ENCODE data around the gene KPNB1. TPM values are rescaled to one million over a fixed set of nuclear protein-coding genes. Genes with fewer than 3 reads are reported as not detected.

Gene KPNB1
- polyA plus RNA-seq, 1 donor from 2014 or later: 117 TPM

DNA sequence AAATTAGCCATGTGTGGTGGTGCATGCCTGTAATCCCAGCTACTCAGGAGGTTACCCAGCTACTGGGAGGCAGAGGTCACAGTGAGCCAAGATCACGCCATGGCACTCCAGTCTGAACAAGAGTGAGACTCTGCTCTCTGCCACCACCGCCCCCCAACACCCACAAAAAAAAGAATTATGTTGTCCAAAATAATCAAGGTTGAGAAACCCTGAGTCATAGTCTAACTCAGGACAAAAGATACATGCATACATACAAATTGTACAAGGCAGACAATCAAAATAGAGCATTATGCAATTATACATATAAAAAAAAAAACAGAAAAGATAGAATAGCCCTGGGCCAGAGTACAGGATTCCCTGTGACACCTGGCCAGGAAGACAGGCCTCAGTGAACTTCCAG lies 6.6 kb upstream of the KPNB1 start:
- H3K4me3 ChIP-seq (ENCODE audit: low read length): no peak overlapping the region
- no peak overlapping the region for H2AFZ ChIP-seq (ENCODE audit: low read depth, low read length)
- H3K36me3 ChIP-seq (ENCODE audit: insufficient read depth, low read length): no peaks in the 10 kb centered on the region
- no peaks in the 10 kb centered on the region for H3K9me3 ChIP-seq (ENCODE audit: low read length)
- no peaks in the 10 kb centered on the region for H3K27me3 ChIP-seq (ENCODE audit: insufficient read depth, low read depth, low read length)
- no peaks in the 10 kb centered on the region for H4K20me1 ChIP-seq (ENCODE audit: insufficient read depth)
- H3F3A ChIP-seq (ENCODE audit: insufficient read depth, low read length, poor library complexity, severe bottlenecking): no peaks in the 10 kb centered on the region
- no peak overlapping the region for H3K27ac ChIP-seq (ENCODE audit: low read length)
- H3K9ac ChIP-seq (ENCODE audit: low read length): no peak overlapping the region
- no peak for TF ChIP-seq SMC3 (conservative IDR thresholded peaks at IDR 0.05; ENCODE audit: poor library complexity)
- no peak for TF ChIP-seq POLR2AphosphoS5 (IDR thresholded peaks at IDR 0.05)
- TF ChIP-seq TAF1 (IDR thresholded peaks at IDR 0.05; ENCODE audit: low read depth): no peak
- no peak for TF ChIP-seq MXI1 (conservative IDR thresholded peaks at IDR 0.05; ENCODE audit: poor library complexity, severe bottlenecking)
- TF ChIP-seq RAD21 (conservative IDR thresholded peaks at IDR 0.05): no peak
- no peak for TF ChIP-seq EP300 (conservative IDR thresholded peaks at IDR 0.05; ENCODE audit: poor library complexity, severe bottlenecking)
- TF ChIP-seq, protein P1, sequence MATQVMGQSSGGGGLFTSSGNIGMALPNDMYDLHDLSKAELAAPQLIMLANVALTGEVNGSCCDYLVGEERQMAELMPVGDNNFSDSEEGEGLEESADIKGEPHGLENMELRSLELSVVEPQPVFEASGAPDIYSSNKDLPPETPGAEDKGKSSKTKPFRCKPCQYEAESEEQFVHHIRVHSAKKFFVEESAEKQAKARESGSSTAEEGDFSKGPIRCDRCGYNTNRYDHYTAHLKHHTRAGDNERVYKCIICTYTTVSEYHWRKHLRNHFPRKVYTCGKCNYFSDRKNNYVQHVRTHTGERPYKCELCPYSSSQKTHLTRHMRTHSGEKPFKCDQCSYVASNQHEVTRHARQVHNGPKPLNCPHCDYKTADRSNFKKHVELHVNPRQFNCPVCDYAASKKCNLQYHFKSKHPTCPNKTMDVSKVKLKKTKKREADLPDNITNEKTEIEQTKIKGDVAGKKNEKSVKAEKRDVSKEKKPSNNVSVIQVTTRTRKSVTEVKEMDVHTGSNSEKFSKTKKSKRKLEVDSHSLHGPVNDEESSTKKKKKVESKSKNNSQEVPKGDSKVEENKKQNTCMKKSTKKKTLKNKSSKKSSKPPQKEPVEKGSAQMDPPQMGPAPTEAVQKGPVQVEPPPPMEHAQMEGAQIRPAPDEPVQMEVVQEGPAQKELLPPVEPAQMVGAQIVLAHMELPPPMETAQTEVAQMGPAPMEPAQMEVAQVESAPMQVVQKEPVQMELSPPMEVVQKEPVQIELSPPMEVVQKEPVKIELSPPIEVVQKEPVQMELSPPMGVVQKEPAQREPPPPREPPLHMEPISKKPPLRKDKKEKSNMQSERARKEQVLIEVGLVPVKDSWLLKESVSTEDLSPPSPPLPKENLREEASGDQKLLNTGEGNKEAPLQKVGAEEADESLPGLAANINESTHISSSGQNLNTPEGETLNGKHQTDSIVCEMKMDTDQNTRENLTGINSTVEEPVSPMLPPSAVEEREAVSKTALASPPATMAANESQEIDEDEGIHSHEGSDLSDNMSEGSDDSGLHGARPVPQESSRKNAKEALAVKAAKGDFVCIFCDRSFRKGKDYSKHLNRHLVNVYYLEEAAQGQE (IDR thresholded peaks at IDR 0.05; ENCODE audit: borderline replicate concordance): no peak
- TF ChIP-seq, protein P2, sequence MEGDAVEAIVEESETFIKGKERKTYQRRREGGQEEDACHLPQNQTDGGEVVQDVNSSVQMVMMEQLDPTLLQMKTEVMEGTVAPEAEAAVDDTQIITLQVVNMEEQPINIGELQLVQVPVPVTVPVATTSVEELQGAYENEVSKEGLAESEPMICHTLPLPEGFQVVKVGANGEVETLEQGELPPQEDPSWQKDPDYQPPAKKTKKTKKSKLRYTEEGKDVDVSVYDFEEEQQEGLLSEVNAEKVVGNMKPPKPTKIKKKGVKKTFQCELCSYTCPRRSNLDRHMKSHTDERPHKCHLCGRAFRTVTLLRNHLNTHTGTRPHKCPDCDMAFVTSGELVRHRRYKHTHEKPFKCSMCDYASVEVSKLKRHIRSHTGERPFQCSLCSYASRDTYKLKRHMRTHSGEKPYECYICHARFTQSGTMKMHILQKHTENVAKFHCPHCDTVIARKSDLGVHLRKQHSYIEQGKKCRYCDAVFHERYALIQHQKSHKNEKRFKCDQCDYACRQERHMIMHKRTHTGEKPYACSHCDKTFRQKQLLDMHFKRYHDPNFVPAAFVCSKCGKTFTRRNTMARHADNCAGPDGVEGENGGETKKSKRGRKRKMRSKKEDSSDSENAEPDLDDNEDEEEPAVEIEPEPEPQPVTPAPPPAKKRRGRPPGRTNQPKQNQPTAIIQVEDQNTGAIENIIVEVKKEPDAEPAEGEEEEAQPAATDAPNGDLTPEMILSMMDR (IDR thresholded peaks at IDR 0.05; ENCODE audit: poor library complexity, severe bottlenecking): no peak
- H3K79me2 ChIP-seq (replicated peaks; ENCODE audit: insufficient read depth, low read length): no peaks in the 10 kb centered on the region
- no peak overlapping the region for H3K4me2 ChIP-seq (ENCODE audit: low read length)
- H3K9me2 ChIP-seq (ENCODE audit: insufficient read depth, low read length): no peaks in the 10 kb centered on the region

DNA sequence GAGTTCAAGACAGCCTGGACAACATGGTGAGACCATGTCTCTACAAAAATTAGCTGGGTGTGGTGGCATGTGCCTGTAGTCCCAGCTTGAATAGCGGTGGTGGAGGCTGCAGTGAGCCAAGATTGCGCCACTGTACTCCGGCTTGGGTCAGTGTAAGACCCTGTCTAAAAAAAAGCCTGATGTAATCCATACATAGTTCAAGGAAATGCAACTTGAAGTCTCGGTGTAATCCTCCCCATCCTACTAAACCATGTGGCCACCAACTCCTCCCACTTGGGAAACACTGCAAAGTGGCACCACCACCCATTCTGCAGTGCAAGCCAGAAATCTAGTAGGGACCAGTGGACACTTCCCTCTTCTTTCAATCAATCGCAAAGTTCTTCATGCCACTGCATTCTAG lies 5.4 kb upstream of the KPNB1 start:
- TF ChIP-seq, protein P1 (IDR thresholded peaks at IDR 0.05; ENCODE audit: borderline replicate concordance): no peak
- TF ChIP-seq SMC3 (conservative IDR thresholded peaks at IDR 0.05; ENCODE audit: poor library complexity) (no peak), POLR2AphosphoS5 (IDR thresholded peaks at IDR 0.05) (no peak)
- TF ChIP-seq, protein P2 (IDR thresholded peaks at IDR 0.05; ENCODE audit: poor library complexity, severe bottlenecking): no peak
- H3K27me3 ChIP-seq (ENCODE audit: insufficient read depth, low read depth, low read length): no peaks in the 10 kb centered on the region

More for the DNA sequence above, 5.4 kb upstream of the KPNB1 start:
- H3K4me2 ChIP-seq (ENCODE audit: low read length): no peak overlapping the region
- H2AFZ ChIP-seq (ENCODE audit: low read depth, low read length): no peak overlapping the region
- H3K9me3 ChIP-seq (ENCODE audit: low read length): no peaks in the 10 kb centered on the region
- H3K79me2 ChIP-seq (replicated peaks; ENCODE audit: insufficient read depth, low read length): peaks cover 3% of the 10 kb centered on the region
- H3K36me3 ChIP-seq (ENCODE audit: insufficient read depth, low read length): no peaks in the 10 kb centered on the region
- no peak overlapping the region for H3K27ac ChIP-seq (ENCODE audit: low read length)
- no peaks in the 10 kb centered on the region for H4K20me1 ChIP-seq (ENCODE audit: insufficient read depth)
- no peaks in the 10 kb centered on the region for H3F3A ChIP-seq (ENCODE audit: insufficient read depth, low read length, poor library complexity, severe bottlenecking)
- no peaks in the 10 kb centered on the region for H3K9me2 ChIP-seq (ENCODE audit: insufficient read depth, low read length)
- H3K4me3 ChIP-seq (ENCODE audit: low read length): no peak overlapping the region
- no peak overlapping the region for H3K9ac ChIP-seq (ENCODE audit: low read length)
